K562 (cell line): ENCODE results near the gene TMEM222. TPM values are rescaled to one million over a fixed set of nuclear protein-coding genes. Genes with fewer than 3 reads are reported as not detected.

Source experiments
- ARID1B ChIP-seq: fragments of 450-650 bp; IDR thresholded peaks from 2 replicates; pipeline ENCODE4 v1.6.1; 2016; ENCODE audit warnings: antibody characterized with exemption, mild to moderate bottlenecking, inconsistent platforms
- ARID3A ChIP-seq: IDR thresholded peaks from 2 replicates; pipeline ENCODE4 v1.6.1; 2012; ENCODE audit warnings: low read depth, low read length, improper control_type of control experiment, borderline replicate concordance
- BCOR ChIP-seq: fragments of 450-650 bp; IDR thresholded peaks from 2 replicates; pipeline ENCODE4 v1.6.1; 2016
- CBX2 ChIP-seq: fragments of 200-600 bp; sonication (generic); IDR thresholded peaks from one replicate; pipeline ENCODE4 v1.6.1; 2012; ENCODE audit warnings: mild to moderate bottlenecking, low read length, inconsistent platforms; ENCODE audit not compliant: insufficient read depth, poor library complexity, severe bottlenecking
- CHD4 ChIP-seq: fragments of 200-600 bp; sonication (generic); IDR thresholded peaks from 3 replicates; pipeline ENCODE4 v1.6.1; 2012; ENCODE audit warnings: low read depth, mild to moderate bottlenecking, mixed read lengths, low read length, inconsistent platforms; ENCODE audit not compliant: insufficient read depth, insufficient replicate concordance, poor library complexity, severe bottlenecking
- E2F5 ChIP-seq: sonication (generic); formaldehyde crosslinking; IDR thresholded peaks from 2 replicates; pipeline ENCODE4 v1.8.0; 2022; ENCODE audit warnings: mild to moderate bottlenecking, missing genetic modification reagents
- MAFG ChIP-seq: fragments of 450-650 bp; conservative IDR thresholded peaks from 2 replicates; pipeline ENCODE4 v1.6.1; 2016; ENCODE audit warnings: missing genetic modification characterization, missing compliant biosample characterization
- SPI1 ChIP-seq: IDR thresholded peaks from 2 replicates; pipeline ENCODE4 v1.6.1; 2011; ENCODE audit warnings: low read depth, low read length, control low read depth, borderline replicate concordance
- TCFL5 ChIP-seq: fragments of 250-450 bp; sonication (Bioruptor Pico); conservative IDR thresholded peaks from 2 replicates; pipeline ENCODE4 v1.6.1; 2021; ENCODE audit warnings: mild to moderate bottlenecking, moderate library complexity, matching md5 sums
- polyA plus RNA-seq, 8 experiments: library from polyadenylated mRNA; depleted of rRNA in 4 of 8; stranded (reverse) in 5 of 8; unstranded in 3 of 8; fragments of >200 nt; fragmentation: Nextera tagmentation in 2 of 8; fragmentation: Illumina TruSeq in 1 of 8; extraction: Ambion mirVana in 2 of 8; extraction: Trizol in 1 of 8; gene quantifications; 2 replicates each; pipeline versions ENCODE4 v1.2.1 to v1.2.3, GENCODE V29; 2011 to 2014; ENCODE audit warnings: inconsistent platforms in 1 of 8, missing spikeins in 1 of 8
- total RNA-seq, 7 experiments: library from RNA; depleted of rRNA in 6 of 7; stranded (reverse); fragments of >200 nt in 6 of 7; fragmentation: Illumina TruSeq in 2 of 7; extraction: Trizol in 2 of 7; gene quantifications; 2 replicates each; pipeline versions ENCODE4 v1.2.1 to v1.2.3, GENCODE V29; 2011 to 2021; ENCODE audit warnings: low replicate concordance in 1 of 7

TMEM222 gene
- total and polyA plus RNA-seq, 9 of the 15 experiments (the other 6 are each of a cell fraction or from before 2014, with no cell fraction given): 6.9 to 48.0 (median 32.8) TPM

- TF ChIP-seq ARID3A (no peak), CBX2 (no peak), ARID1B (peak; percentile 62), BCOR (no peak), TCFL5 (CRISPR knock-in tag) (no peak), E2F5 (no peak), SPI1 (peak; percentile 33; the same call in 1 of the 2 replicates), CHD4 (no peak), MAFG (no peak)
Measured at GRCh38 chr1:27342778-27343638, 21.0 kb downstream of the TMEM222 start (continued).
